ENCODE results near the gene TSPAN31. TPM values are rescaled to one million over a fixed set of nuclear protein-coding genes. Genes with fewer than 3 reads are reported as not detected.

The TSPAN31 gene
- polyA plus RNA-seq, 1 donor (not counting 4 experiments of a cell fraction or from before 2014, with no cell fraction given): 47.7 TPM

DNA sequence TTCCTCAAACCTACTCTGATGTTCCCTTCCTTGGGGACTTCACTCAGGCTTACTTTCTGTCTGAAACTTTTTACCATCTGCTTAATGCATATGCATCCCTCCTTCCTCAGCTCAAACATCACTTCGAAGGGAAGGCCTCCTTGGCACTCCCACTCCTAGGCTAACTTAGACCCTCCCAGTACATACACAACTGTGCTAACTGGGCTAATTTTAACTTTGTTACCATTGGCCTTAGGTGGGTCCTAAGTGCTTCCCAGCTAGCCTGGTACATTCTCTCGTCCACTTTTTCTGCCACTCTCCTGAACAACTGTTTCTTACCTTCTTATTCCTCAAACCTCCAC lies 31.4 kb downstream of the TSPAN31 start:
- no peak for TF ChIP-seq EZH2 (IDR thresholded peaks at IDR 0.05; ENCODE audit: low read length)
- TF ChIP-seq, protein P1, sequence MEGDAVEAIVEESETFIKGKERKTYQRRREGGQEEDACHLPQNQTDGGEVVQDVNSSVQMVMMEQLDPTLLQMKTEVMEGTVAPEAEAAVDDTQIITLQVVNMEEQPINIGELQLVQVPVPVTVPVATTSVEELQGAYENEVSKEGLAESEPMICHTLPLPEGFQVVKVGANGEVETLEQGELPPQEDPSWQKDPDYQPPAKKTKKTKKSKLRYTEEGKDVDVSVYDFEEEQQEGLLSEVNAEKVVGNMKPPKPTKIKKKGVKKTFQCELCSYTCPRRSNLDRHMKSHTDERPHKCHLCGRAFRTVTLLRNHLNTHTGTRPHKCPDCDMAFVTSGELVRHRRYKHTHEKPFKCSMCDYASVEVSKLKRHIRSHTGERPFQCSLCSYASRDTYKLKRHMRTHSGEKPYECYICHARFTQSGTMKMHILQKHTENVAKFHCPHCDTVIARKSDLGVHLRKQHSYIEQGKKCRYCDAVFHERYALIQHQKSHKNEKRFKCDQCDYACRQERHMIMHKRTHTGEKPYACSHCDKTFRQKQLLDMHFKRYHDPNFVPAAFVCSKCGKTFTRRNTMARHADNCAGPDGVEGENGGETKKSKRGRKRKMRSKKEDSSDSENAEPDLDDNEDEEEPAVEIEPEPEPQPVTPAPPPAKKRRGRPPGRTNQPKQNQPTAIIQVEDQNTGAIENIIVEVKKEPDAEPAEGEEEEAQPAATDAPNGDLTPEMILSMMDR (optimal IDR thresholded peaks at IDR 0.05 in 1 of 3, IDR thresholded peaks at IDR 0.05 in 1 of 3, conservative IDR thresholded peaks at IDR 0.05 in 1 of 3; ENCODE audit: extremely low read depth in 1 of 3, insufficient read depth in 2 of 3, low read length in 3 of 3): no peak
- Histone ChIP-seq H3K27me3 (ENCODE audit: control insufficient read depth, extremely low read depth, insufficient read depth, low read length) (no peaks in the 10 kb centered on the region), H3K27ac (ENCODE audit: control insufficient read depth, insufficient read depth, low read length) (no peak overlapping the region), H3K36me3 (ENCODE audit: control insufficient read depth in 2 of 2, extremely low read depth in 1 of 2, insufficient read depth in 2 of 2, low read length in 2 of 2) (peaks cover 5 to 11% of the 10 kb centered on the region in 2 experiments), H2AFZ (ENCODE audit: control insufficient read depth, low read length) (no peak overlapping the region), H4K20me1 (ENCODE audit: control insufficient read depth, extremely low read depth, insufficient read depth, low read length) (no peaks in the 10 kb centered on the region), H3K9me3 (ENCODE audit: control insufficient read depth, low read depth, low read length) (no peaks in the 10 kb centered on the region), H3K4me3 (ENCODE audit: control insufficient read depth in 2 of 3, extremely low read depth in 1 of 3, insufficient read depth in 2 of 3, low read depth in 1 of 3, low read length in 3 of 3) (no peak overlapping the region), H3K4me2 (ENCODE audit: control insufficient read depth, extremely low read depth, insufficient read depth, low read depth, low read length) (no peak overlapping the region), H3K9ac (ENCODE audit: control insufficient read depth, extremely low read depth, insufficient read depth, low read length) (no peak overlapping the region), H3K79me2 (ENCODE audit: control insufficient read depth, insufficient read depth, low read length) (peaks cover 6% of the 10 kb centered on the region), H3K9me1 (ENCODE audit: control insufficient read depth, extremely low read depth, insufficient read depth, low read length) (no peaks in the 10 kb centered on the region), H3K4me1 (ENCODE audit: control insufficient read depth, extremely low read depth, insufficient read depth, low read length) (peaks cover 4% of the 10 kb centered on the region)
- FAIRE-seq (no peak), DNase-seq (ENCODE audit: low read depth, low spot score) (no peak)
- dilution Hi-C loops (cut with MboI; ENCODE audit: extremely low pct_ligation_motif_present, low sequenced_read_pairs): no loop called here

DNA sequence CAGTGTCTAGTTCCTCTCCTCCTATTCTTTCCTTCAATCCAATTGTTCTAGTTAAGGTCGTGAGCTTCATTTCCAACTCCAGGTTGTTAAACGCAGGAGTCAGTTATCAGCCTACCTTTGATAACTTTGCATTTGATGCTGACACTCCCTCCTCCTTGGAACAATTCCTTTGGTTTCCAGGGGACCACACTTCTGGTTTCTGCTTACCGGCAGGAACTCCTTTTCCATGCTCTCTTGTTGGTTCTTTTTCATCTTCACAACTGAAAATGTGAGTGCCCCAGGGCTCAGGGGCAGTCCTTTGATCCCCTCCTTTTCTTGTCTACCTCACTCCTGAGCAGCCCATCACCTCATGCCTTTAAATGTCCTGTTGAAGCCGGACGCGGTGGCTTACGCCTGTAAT lies 32.5 kb downstream of the TSPAN31 start:
- no peak for DNase-seq (ENCODE audit: low read depth, low spot score)
- no peaks in the 10 kb centered on the region for H3K4me1 ChIP-seq (ENCODE audit: control insufficient read depth, extremely low read depth, insufficient read depth, low read length)
- no peak overlapping the region for H3K9ac ChIP-seq (ENCODE audit: control insufficient read depth, extremely low read depth, insufficient read depth, low read length)
- no peaks in the 10 kb centered on the region for H3K27me3 ChIP-seq (ENCODE audit: control insufficient read depth, extremely low read depth, insufficient read depth, low read length)
- no peak for FAIRE-seq
- no peaks in the 10 kb centered on the region for H3K9me1 ChIP-seq (ENCODE audit: control insufficient read depth, extremely low read depth, insufficient read depth, low read length)
- peaks cover 5 to 11% of the 10 kb centered on the region in 2 experiments for H3K36me3 ChIP-seq (ENCODE audit: control insufficient read depth in 2 of 2, extremely low read depth in 1 of 2, insufficient read depth in 2 of 2, low read length in 2 of 2)
- no peaks in the 10 kb centered on the region for H4K20me1 ChIP-seq (ENCODE audit: control insufficient read depth, extremely low read depth, insufficient read depth, low read length)
- no peaks in the 10 kb centered on the region for H3K9me3 ChIP-seq (ENCODE audit: control insufficient read depth, low read depth, low read length)
- H3K27ac ChIP-seq (ENCODE audit: control insufficient read depth, insufficient read depth, low read length): no peak overlapping the region
- no peak overlapping the region for H2AFZ ChIP-seq (ENCODE audit: control insufficient read depth, low read length)
- H3K79me2 ChIP-seq (ENCODE audit: control insufficient read depth, insufficient read depth, low read length): peaks cover 3% of the 10 kb centered on the region
- H3K4me2 ChIP-seq (ENCODE audit: control insufficient read depth, extremely low read depth, insufficient read depth, low read depth, low read length): no peak overlapping the region
- dilution Hi-C loops (cut with MboI; ENCODE audit: extremely low pct_ligation_motif_present, low sequenced_read_pairs): no loop called here
- no peak for TF ChIP-seq EZH2 (IDR thresholded peaks at IDR 0.05; ENCODE audit: low read length)
- no peak overlapping the region for H3K4me3 ChIP-seq (ENCODE audit: control insufficient read depth in 2 of 3, extremely low read depth in 1 of 3, insufficient read depth in 2 of 3, low read depth in 1 of 3, low read length in 3 of 3)

DNA sequence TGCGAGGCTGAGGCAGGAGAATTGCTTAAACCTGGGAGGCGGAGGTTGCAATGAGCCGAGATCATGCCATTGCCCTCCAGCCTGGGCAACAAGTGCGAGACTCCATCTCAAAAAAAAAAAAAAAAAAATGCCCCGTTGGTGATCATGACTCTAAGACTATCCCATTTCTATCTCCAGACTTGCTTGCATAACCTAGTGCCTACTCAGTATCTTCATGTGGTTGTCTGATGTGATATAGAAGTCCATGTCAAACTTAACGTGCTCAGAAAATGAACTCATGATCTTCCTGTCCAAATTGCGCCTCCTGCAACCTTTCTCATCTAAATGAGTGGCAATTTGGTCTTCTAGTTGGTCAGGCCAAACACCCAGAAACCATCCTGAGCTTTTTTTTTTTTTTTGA lies 33.1 kb downstream of the TSPAN31 start:
- Histone ChIP-seq H3K4me3 (ENCODE audit: control insufficient read depth in 2 of 3, extremely low read depth in 1 of 3, insufficient read depth in 2 of 3, low read depth in 1 of 3, low read length in 3 of 3) (no peak overlapping the region), H2AFZ (ENCODE audit: control insufficient read depth, low read length) (no peak overlapping the region), H3K27me3 (ENCODE audit: control insufficient read depth, extremely low read depth, insufficient read depth, low read length) (no peaks in the 10 kb centered on the region), H3K36me3 (ENCODE audit: control insufficient read depth in 2 of 2, extremely low read depth in 1 of 2, insufficient read depth in 2 of 2, low read length in 2 of 2) (peaks cover 5 to 11% of the 10 kb centered on the region in 2 experiments), H3K4me2 (ENCODE audit: control insufficient read depth, extremely low read depth, insufficient read depth, low read depth, low read length) (no peak overlapping the region), H3K79me2 (ENCODE audit: control insufficient read depth, insufficient read depth, low read length) (peaks cover 5% of the 10 kb centered on the region), H3K9ac (ENCODE audit: control insufficient read depth, extremely low read depth, insufficient read depth, low read length) (no peak overlapping the region), H4K20me1 (ENCODE audit: control insufficient read depth, extremely low read depth, insufficient read depth, low read length) (no peaks in the 10 kb centered on the region), H3K4me1 (ENCODE audit: control insufficient read depth, extremely low read depth, insufficient read depth, low read length) (no peaks in the 10 kb centered on the region), H3K27ac (ENCODE audit: control insufficient read depth, insufficient read depth, low read length) (no peak overlapping the region), H3K9me1 (ENCODE audit: control insufficient read depth, extremely low read depth, insufficient read depth, low read length) (no peaks in the 10 kb centered on the region), H3K9me3 (ENCODE audit: control insufficient read depth, low read depth, low read length) (no peaks in the 10 kb centered on the region)
- DNase-seq (ENCODE audit: low read depth, low spot score) (no peak), FAIRE-seq (no peak)
- dilution Hi-C loops (cut with MboI; ENCODE audit: extremely low pct_ligation_motif_present, low sequenced_read_pairs): no loop called here
- TF ChIP-seq EZH2 (IDR thresholded peaks at IDR 0.05; ENCODE audit: low read length): no peak
- TF ChIP-seq, protein P1 (optimal IDR thresholded peaks at IDR 0.05 in 1 of 3, IDR thresholded peaks at IDR 0.05 in 1 of 3, conservative IDR thresholded peaks at IDR 0.05 in 1 of 3; ENCODE audit: extremely low read depth in 1 of 3, insufficient read depth in 2 of 3, low read length in 3 of 3): no peak

All from keratinocyte (primary cell).